SK-N-SH treated with all-trans-retinoic acid at 6 μM for 48 hours (cell line): ENCODE measurements around the gene TMC2.

Experiments used
- ATAC-seq: fragments of 200-7000 bp; cut with Tn5 transposase; 3 replicates; pipeline ENCODE4 v1.9.1; 2020; ENCODE audit warnings: mild to moderate bottlenecking, moderate library complexity
- ARNTL ChIP-seq: fragments of 450-650 bp; formaldehyde crosslinking; IDR thresholded peaks from 2 replicates; pipeline ENCODE4 v1.5.0; 2020; ENCODE audit warnings: low read depth, mild to moderate bottlenecking, moderate library complexity, borderline replicate concordance
- BACH2 ChIP-seq: fragments of 250-450 bp; sonication (Bioruptor Pico); IDR thresholded peaks from 2 replicates; pipeline ENCODE4 v1.9.0; 2021; ENCODE audit warnings: mild to moderate bottlenecking, borderline replicate concordance
- CREB5 ChIP-seq: fragments of 250-450 bp; sonication (Bioruptor Pico); IDR thresholded peaks from 2 replicates; pipeline ENCODE4 v1.5.1; 2020; ENCODE audit warnings: low read depth, mild to moderate bottlenecking, moderate library complexity
- CSDC2 ChIP-seq: fragments of 250-450 bp; sonication (Bioruptor Pico); IDR thresholded peaks from 2 replicates; pipeline ENCODE4 v1.5.0; 2020; ENCODE audit warnings: mild to moderate bottlenecking, moderate library complexity
- ESRRG ChIP-seq: fragments of 250-450 bp; sonication (Bioruptor Pico); IDR thresholded peaks from 2 replicates; pipeline ENCODE4 v1.6.1; 2021; ENCODE audit warnings: mild to moderate bottlenecking
- GLIS3 ChIP-seq: fragments of 250-450 bp; sonication (Bioruptor Pico); IDR thresholded peaks from 2 replicates; pipeline ENCODE4 v1.5.0; 2020; ENCODE audit warnings: mild to moderate bottlenecking, moderate library complexity
- ISL1 ChIP-seq: fragments of 250-450 bp; sonication (Bioruptor Pico); IDR thresholded peaks from 2 replicates; pipeline ENCODE4 v2.1.2; 2022; ENCODE audit warnings: mild to moderate bottlenecking, moderate library complexity
- OSR1 ChIP-seq: fragments of 250-450 bp; sonication (Bioruptor Pico); IDR thresholded peaks from 2 replicates; pipeline ENCODE4 v1.8.0; 2022; ENCODE audit warnings: moderate library complexity, mild to moderate bottlenecking, inconsistent platforms
- PPARA ChIP-seq: fragments of 250-450 bp; sonication (Bioruptor Pico); IDR thresholded peaks from 2 replicates; pipeline ENCODE4 v1.5.0; 2020; ENCODE audit warnings: mild to moderate bottlenecking, borderline replicate concordance
- RARB ChIP-seq: fragments of 250-450 bp; sonication (Bioruptor Pico); IDR thresholded peaks from 2 replicates; pipeline ENCODE4 v1.8.0; 2021; ENCODE audit warnings: mild to moderate bottlenecking, moderate library complexity
- SNAI2 ChIP-seq: fragments of 250-450 bp; sonication (Bioruptor Pico); IDR thresholded peaks from 2 replicates; pipeline ENCODE4 v1.5.0; 2020; ENCODE audit warnings: mild to moderate bottlenecking, moderate library complexity
- TOX ChIP-seq: fragments of 250-450 bp; sonication (Bioruptor Pico); IDR thresholded peaks from 2 replicates; pipeline ENCODE4 v1.8.0; 2021; ENCODE audit warnings: mild to moderate bottlenecking, moderate library complexity, borderline replicate concordance
- TSHZ2 ChIP-seq: fragments of 250-450 bp; sonication (Bioruptor Pico); IDR thresholded peaks from 2 replicates; pipeline ENCODE4 v1.5.0; 2020; ENCODE audit warnings: mild to moderate bottlenecking, moderate library complexity
- ZC3H10 ChIP-seq: fragments of 250-450 bp; sonication (Bioruptor Pico); IDR thresholded peaks from 2 replicates; pipeline ENCODE4 v1.5.1; 2021; ENCODE audit warnings: mild to moderate bottlenecking, moderate library complexity
- ZFP3 ChIP-seq: fragments of 250-450 bp; sonication (Bioruptor Pico); IDR thresholded peaks from 2 replicates; pipeline ENCODE4 v1.5.0; 2020; ENCODE audit warnings: mild to moderate bottlenecking, moderate library complexity
- ZFP30 ChIP-seq: fragments of 450-650 bp; formaldehyde crosslinking; IDR thresholded peaks from 2 replicates; pipeline ENCODE4 v1.5.0; 2022; ENCODE audit warnings: mild to moderate bottlenecking, moderate library complexity
- ZNF565 ChIP-seq: fragments of 450-650 bp; formaldehyde crosslinking; conservative IDR thresholded peaks from 2 replicates; pipeline ENCODE4 v1.5.0; 2020; ENCODE audit warnings: low read depth, mild to moderate bottlenecking, moderate library complexity
- ZNF70 ChIP-seq: fragments of 450-650 bp; formaldehyde crosslinking; IDR thresholded peaks from 2 replicates; pipeline ENCODE4 v1.5.0; 2020; ENCODE audit warnings: mild to moderate bottlenecking, moderate library complexity
- ZNF8 ChIP-seq: fragments of 450-650 bp; formaldehyde crosslinking; IDR thresholded peaks from 2 replicates; pipeline ENCODE4 v1.5.0; 2020; ENCODE audit warnings: mild to moderate bottlenecking, moderate library complexity
- TF ChIP-seq, protein P1 (sequence below): fragments of 250-450 bp; sonication (Bioruptor Pico); IDR thresholded peaks from 2 replicates; pipeline ENCODE4 v1.8.0; 2020; ENCODE audit warnings: mild to moderate bottlenecking, moderate library complexity, borderline replicate concordance
- TF ChIP-seq, protein P2 (sequence below): fragments of 250-450 bp; sonication (Bioruptor Pico); IDR thresholded peaks from 2 replicates; pipeline ENCODE4 v1.8.0; 2021; ENCODE audit warnings: low read depth, mild to moderate bottlenecking, moderate library complexity, borderline replicate concordance

The TMC2 gene

DNA sequence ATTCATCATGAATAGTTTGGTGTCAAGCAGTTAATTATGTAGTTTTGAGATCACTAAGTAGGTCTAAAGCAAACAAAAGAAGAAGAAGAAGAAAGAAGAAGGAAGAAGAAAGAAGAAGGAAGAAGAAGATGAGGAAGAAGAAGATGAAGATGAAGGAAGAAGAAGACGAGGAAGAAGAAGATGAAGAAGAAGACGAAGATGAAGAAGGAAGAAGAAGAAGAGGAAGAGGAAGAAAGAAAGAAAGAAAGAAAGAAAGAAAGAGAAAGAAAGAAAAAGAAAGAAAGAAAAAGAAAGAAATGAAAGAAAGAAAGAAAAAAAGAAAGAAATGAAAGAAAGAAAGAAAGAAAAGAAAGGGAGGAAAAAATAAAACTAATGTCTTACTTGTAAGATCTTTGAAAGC, 9.2 kb downstream of the TMC2 start:
- no peak for ATAC-seq
- no peak for TF ChIP-seq OSR1 (CRISPR knock-in tag)
- TF ChIP-seq CSDC2 (CRISPR knock-in tag): no peak
- no peak for TF ChIP-seq ZNF565
- TF ChIP-seq ZC3H10 (CRISPR knock-in tag): no peak
- no peak for TF ChIP-seq CREB5 (CRISPR knock-in tag)
- no peak for TF ChIP-seq BACH2 (CRISPR knock-in tag)
- TF ChIP-seq ZFP3 (CRISPR knock-in tag): no peak
- no peak for TF ChIP-seq ARNTL (CRISPR knock-in tag)
- no peak for TF ChIP-seq ESRRG (CRISPR knock-in tag)
- TF ChIP-seq TOX: no peak
- TF ChIP-seq PPARA (CRISPR knock-in tag): no peak
- TF ChIP-seq ZNF8 (CRISPR knock-in tag): no peak
- no peak for TF ChIP-seq GLIS3 (CRISPR knock-in tag)
- TF ChIP-seq SNAI2 (CRISPR knock-in tag): no peak

DNA sequence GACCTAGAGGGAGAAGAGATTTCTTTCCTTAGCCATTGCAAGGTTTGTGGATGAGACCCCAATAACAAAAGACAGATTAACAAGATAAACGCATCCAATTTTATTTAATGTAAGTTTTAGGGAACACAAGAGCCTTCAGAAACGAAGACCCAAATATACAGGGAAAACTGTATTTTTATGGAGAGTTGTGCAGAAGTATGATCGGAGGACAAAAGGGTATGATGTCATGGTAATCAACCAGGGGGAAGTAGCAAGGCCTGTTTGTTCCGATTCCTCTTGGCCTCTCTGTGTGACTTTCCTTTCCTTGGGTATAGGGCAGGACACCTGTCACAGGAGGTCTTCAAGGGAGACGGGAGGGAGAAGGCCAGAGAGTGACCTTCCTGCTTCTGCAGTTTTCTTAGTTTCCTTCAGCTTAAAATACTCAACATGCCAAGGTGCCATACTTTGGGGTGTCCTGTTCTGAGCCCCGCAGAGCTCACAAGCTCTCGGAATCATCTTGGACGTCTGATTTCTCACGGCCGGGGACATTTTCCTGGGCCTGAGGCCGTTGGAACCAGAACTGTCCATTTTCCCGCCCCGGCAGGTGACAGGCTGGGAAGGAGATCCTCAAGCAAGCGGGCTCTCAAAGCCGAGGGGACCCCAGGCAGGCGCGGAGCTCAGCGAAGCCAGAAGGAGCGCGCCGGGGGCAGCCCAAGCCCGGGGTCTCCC, 21.7 kb downstream of the TMC2 start:
- TF ChIP-seq ZNF70 (CRISPR knock-in tag): no peak
- ATAC-seq: no peak

GRCh38 chr20:2558581-2559278, 22.4 kb downstream of the TMC2 start:
- ATAC-seq: no peak
- TF ChIP-seq ZFP3 (CRISPR knock-in tag) (no peak), CSDC2 (CRISPR knock-in tag) (no peak), OSR1 (CRISPR knock-in tag) (no peak), SNAI2 (CRISPR knock-in tag) (no peak), ZNF70 (CRISPR knock-in tag) (no peak), ESRRG (CRISPR knock-in tag) (no peak), RARB (CRISPR knock-in tag) (no peak)
- TF ChIP-seq, all 23 proteins: peak for 0

DNA sequence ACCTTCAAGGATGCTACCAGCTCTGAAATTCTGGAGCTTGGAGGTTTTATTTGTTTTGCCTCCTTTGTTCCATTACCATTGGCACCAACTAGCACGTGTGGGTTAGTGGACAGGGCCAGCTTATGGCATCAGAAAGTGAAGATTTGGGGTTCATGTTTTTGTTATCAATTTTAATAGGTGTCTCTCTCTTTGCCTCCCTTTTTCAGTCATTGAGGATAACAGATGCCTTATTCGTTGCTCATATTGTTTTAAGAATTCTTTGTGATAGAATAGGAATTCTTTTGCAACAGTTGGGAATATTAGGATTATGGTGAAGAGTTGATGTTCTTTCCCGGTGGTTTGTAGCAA, 22.9 kb downstream of the TMC2 start:
- no peak for ATAC-seq
- TF ChIP-seq TSHZ2 (CRISPR knock-in tag) (no peak), ZFP30 (no peak), ZC3H10 (CRISPR knock-in tag) (no peak), ZNF8 (CRISPR knock-in tag) (no peak), SNAI2 (CRISPR knock-in tag) (no peak), ISL1 (CRISPR knock-in tag) (no peak), PPARA (CRISPR knock-in tag) (no peak), ARNTL (CRISPR knock-in tag) (no peak)
- TF ChIP-seq, protein P1, sequence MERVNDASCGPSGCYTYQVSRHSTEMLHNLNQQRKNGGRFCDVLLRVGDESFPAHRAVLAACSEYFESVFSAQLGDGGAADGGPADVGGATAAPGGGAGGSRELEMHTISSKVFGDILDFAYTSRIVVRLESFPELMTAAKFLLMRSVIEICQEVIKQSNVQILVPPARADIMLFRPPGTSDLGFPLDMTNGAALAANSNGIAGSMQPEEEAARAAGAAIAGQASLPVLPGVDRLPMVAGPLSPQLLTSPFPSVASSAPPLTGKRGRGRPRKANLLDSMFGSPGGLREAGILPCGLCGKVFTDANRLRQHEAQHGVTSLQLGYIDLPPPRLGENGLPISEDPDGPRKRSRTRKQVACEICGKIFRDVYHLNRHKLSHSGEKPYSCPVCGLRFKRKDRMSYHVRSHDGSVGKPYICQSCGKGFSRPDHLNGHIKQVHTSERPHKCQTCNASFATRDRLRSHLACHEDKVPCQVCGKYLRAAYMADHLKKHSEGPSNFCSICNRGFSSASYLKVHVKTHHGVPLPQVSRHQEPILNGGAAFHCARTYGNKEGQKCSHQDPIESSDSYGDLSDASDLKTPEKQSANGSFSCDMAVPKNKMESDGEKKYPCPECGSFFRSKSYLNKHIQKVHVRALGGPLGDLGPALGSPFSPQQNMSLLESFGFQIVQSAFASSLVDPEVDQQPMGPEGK (CRISPR knock-in tag): no peak

DNA sequence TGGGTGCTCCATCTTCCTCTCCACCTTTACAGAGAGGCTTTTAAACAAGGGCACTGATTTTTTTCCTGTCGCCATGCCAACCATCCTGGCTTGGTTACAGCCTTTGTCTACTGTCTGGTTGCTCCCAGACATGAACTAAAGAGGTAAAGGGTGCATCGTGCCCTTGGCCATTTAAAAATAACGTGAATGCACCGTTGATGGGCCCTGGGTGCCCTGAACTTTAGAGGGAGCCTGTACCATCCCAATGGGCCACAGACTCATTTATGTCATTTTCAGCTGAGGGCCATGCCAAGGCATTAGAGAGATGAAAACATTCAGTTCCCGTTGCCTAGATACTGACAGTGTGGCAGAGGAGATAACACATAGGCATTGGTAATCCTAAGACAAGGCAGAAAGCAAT, 23.3 kb downstream of the TMC2 start:
- TF ChIP-seq ZNF8 (CRISPR knock-in tag) (no peak), ARNTL (CRISPR knock-in tag) (no peak), CSDC2 (CRISPR knock-in tag) (no peak), ESRRG (CRISPR knock-in tag) (no peak), SNAI2 (CRISPR knock-in tag) (no peak), BACH2 (CRISPR knock-in tag) (no peak), GLIS3 (CRISPR knock-in tag) (no peak), TOX (no peak), ZFP3 (CRISPR knock-in tag) (no peak), CREB5 (CRISPR knock-in tag) (no peak), OSR1 (CRISPR knock-in tag) (no peak)
- TF ChIP-seq, protein P2, sequence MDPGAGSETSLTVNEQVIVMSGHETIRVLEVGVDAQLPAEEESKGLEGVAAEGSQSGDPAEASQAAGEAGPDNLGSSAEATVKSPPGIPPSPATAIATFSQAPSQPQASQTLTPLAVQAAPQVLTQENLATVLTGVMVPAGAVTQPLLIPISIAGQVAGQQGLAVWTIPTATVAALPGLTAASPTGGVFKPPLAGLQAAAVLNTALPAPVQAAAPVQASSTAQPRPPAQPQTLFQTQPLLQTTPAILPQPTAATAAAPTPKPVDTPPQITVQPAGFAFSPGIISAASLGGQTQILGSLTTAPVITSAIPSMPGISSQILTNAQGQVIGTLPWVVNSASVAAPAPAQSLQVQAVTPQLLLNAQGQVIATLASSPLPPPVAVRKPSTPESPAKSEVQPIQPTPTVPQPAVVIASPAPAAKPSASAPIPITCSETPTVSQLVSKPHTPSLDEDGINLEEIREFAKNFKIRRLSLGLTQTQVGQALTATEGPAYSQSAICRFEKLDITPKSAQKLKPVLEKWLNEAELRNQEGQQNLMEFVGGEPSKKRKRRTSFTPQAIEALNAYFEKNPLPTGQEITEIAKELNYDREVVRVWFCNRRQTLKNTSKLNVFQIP (CRISPR knock-in tag): no peak
- TF ChIP-seq, protein P1 (CRISPR knock-in tag): no peak
- no peak for ATAC-seq
